OCI-LY1 (cell line): Measurements from ENCODE around the gene DEFB131B.

Experiments
- H2AFZ ChIP-seq: fragments of 200-600 bp; sonication (generic), shearing (Covaris generic); 2 replicates; pipeline ENCODE4 v1.6.0; 2014; ENCODE audit warnings: antibody characterized with exemption, mild to moderate bottlenecking, low read length
- H3F3A ChIP-seq: fragments of 200-600 bp; sonication (generic), shearing (Covaris generic); 2 replicates; pipeline ENCODE4 v1.6.0; 2014; ENCODE audit warnings: mild to moderate bottlenecking, antibody characterized with exemption, low read length, moderate library complexity; ENCODE audit not compliant: insufficient read depth
- H3K27ac ChIP-seq: fragments of 200-600 bp; sonication (generic); 2 replicates; pipeline ENCODE4 v1.5.1; 2014; ENCODE audit warnings: low read length, mixed run types, mild to moderate bottlenecking, low read depth; ENCODE audit not compliant: poor library complexity, severe bottlenecking
- H3K27me3 ChIP-seq: fragments of 200-600 bp; sonication (generic); 2 replicates; pipeline ENCODE4 v1.6.0; 2014; ENCODE audit warnings: antibody characterized with exemption, mild to moderate bottlenecking, low read length, moderate library complexity; ENCODE audit not compliant: insufficient read depth
- H3K36me3 ChIP-seq: fragments of 200-600 bp; sonication (generic); 2 replicates; pipeline ENCODE4 v1.6.1; 2014; ENCODE audit warnings: mild to moderate bottlenecking, antibody characterized with exemption, low read length, moderate library complexity, mixed read lengths; ENCODE audit not compliant: insufficient read depth
- H3K4me1 ChIP-seq: fragments of 200-600 bp; sonication (generic); 2 replicates; pipeline ENCODE4 v1.5.1; 2014; ENCODE audit warnings: mild to moderate bottlenecking, low read length, moderate library complexity; ENCODE audit not compliant: insufficient read depth, severe bottlenecking
- H3K4me2 ChIP-seq: fragments of 200-600 bp; sonication (generic), shearing (Covaris generic); 2 replicates; pipeline ENCODE4 v1.6.1; 2014; ENCODE audit warnings: low read length
- H3K4me3 ChIP-seq: fragments of 200-600 bp; sonication (generic); 2 replicates; pipeline ENCODE4 v1.5.1; 2014; ENCODE audit warnings: low read length, low read depth, mild to moderate bottlenecking, mixed read lengths; ENCODE audit not compliant: poor library complexity, severe bottlenecking
- H3K79me2 ChIP-seq: fragments of 200-600 bp; shearing (Covaris generic); 2 replicates; pipeline ENCODE4 v1.6.1; 2016; ENCODE audit warnings: mixed run types, low read length, mixed read lengths; ENCODE audit not compliant: insufficient read depth
- H3K9ac ChIP-seq: fragments of 200-600 bp; sonication (generic), shearing (Covaris generic); 2 replicates; pipeline ENCODE4 v1.6.1; 2014; ENCODE audit warnings: mild to moderate bottlenecking, low read length, mixed read lengths
- H3K9me2 ChIP-seq: fragments of 200-600 bp; sonication (generic), shearing (Covaris generic); 2 replicates; pipeline ENCODE4 v1.6.1; 2014; ENCODE audit warnings: low read depth, mild to moderate bottlenecking, low read length, mixed read lengths
- H3K9me3 ChIP-seq: fragments of 200-600 bp; shearing (Covaris generic); 2 replicates; pipeline ENCODE4 v1.6.1; 2014; ENCODE audit warnings: low read length, mixed read lengths
- H4K20me1 ChIP-seq: fragments of 200-600 bp; sonication (generic), shearing (Covaris generic); 2 replicates; pipeline ENCODE4 v1.6.0; 2016; ENCODE audit warnings: mild to moderate bottlenecking, low read length; ENCODE audit not compliant: insufficient read depth
- CTCF ChIP-seq: fragments of 200-600 bp; sonication (generic), shearing (Covaris generic); IDR thresholded peaks from 2 replicates; pipeline ENCODE4 v1.5.1; 2017; ENCODE audit warnings: mild to moderate bottlenecking, antibody characterized with exemption, low read length, moderate library complexity, mixed read lengths
- EZH2 ChIP-seq: fragments of 200-600 bp; sonication (generic), shearing (Covaris generic); IDR thresholded peaks from 2 replicates; pipeline ENCODE4 v1.8.0; 2017; ENCODE audit warnings: borderline replicate concordance, mixed run types, mild to moderate bottlenecking, antibody characterized with exemption, low read length, moderate library complexity, mixed read lengths

The DEFB131B gene

GRCh38 chr11:71913756-71914526 is 35.7 kb downstream of the DEFB131B start:
- peaks cover 41% of the 10 kb centered on the region for H3K36me3 ChIP-seq
- H3K4me3 ChIP-seq = no peak overlapping the region
- no peaks in the 10 kb centered on the region for H3F3A ChIP-seq
- no peak overlapping the region for H3K4me2 ChIP-seq
- no peaks in the 10 kb centered on the region for H3K79me2 ChIP-seq
- no peaks in the 10 kb centered on the region for H3K9me2 ChIP-seq
- no peak for TF ChIP-seq EZH2
- TF ChIP-seq CTCF = no peak
- no peak overlapping the region for H3K9ac ChIP-seq
- no peak overlapping the region for H3K27ac ChIP-seq
- H3K4me1 ChIP-seq = no peaks in the 10 kb centered on the region
- no peak overlapping the region for H2AFZ ChIP-seq
- H3K9me3 ChIP-seq = no peaks in the 10 kb centered on the region
- H3K27me3 ChIP-seq = no peaks in the 10 kb centered on the region
- no peaks in the 10 kb centered on the region for H4K20me1 ChIP-seq

- no peak overlapping the region for H3K4me3 ChIP-seq
- no peak overlapping the region for H3K4me2 ChIP-seq
- H3K9ac ChIP-seq = no peak overlapping the region
- H3K36me3 ChIP-seq = peaks cover 41% of the 10 kb centered on the region
- no peaks in the 10 kb centered on the region for H3K9me3 ChIP-seq
- H3K27me3 ChIP-seq = no peaks in the 10 kb centered on the region
- no peaks in the 10 kb centered on the region for H3K79me2 ChIP-seq
- H2AFZ ChIP-seq = no peak overlapping the region
- H3K9me2 ChIP-seq = no peaks in the 10 kb centered on the region
- no peak overlapping the region for H3K27ac ChIP-seq
- TF ChIP-seq EZH2 = no peak
- no peak for TF ChIP-seq CTCF
- H3F3A ChIP-seq = no peaks in the 10 kb centered on the region
- H4K20me1 ChIP-seq = no peaks in the 10 kb centered on the region
- H3K4me1 ChIP-seq = no peaks in the 10 kb centered on the region
Measured at GRCh38 chr11:71914617-71915189, 36.5 kb downstream of the DEFB131B start.

- no peaks in the 10 kb centered on the region for H4K20me1 ChIP-seq
- H3K27ac ChIP-seq = no peak overlapping the region
- H2AFZ ChIP-seq = no peak overlapping the region
- no peaks in the 10 kb centered on the region for H3F3A ChIP-seq
- H3K9me3 ChIP-seq = no peaks in the 10 kb centered on the region
- no peak overlapping the region for H3K4me3 ChIP-seq
- no peaks in the 10 kb centered on the region for H3K9me2 ChIP-seq
- H3K36me3 ChIP-seq = peaks cover 41% of the 10 kb centered on the region
- TF ChIP-seq EZH2 (no peak), CTCF (no peak)
- no peak overlapping the region for H3K4me2 ChIP-seq
- H3K79me2 ChIP-seq = no peaks in the 10 kb centered on the region
- H3K9ac ChIP-seq = no peak overlapping the region
- no peaks in the 10 kb centered on the region for H3K4me1 ChIP-seq
- no peaks in the 10 kb centered on the region for H3K27me3 ChIP-seq
Measured at GRCh38 chr11:71917646-71918140, 39.4 kb downstream of the DEFB131B start.
